Measurements from ENCODE around the gene TEDC2.

The TEDC2 gene

DNA sequence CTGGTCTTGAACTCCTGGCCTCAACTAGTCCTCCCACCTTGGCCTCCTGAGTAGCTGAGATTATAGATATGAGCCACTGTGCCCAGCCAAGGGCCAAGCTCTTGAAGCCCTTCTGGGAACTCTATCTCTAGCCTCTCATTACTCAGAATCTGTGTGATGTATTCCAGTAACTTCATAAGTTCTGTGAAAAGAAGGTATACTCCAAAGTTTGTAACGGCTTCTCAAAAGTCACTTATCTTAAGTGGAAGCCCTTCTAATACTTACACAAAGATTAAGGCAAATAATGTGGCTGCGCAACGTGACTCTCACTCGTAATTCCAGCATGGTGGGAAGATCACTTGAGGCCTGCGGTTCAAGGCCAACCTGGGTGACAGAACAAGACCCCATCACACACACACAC, 34.7 kb downstream of the TEDC2 start:
- no peaks in the 10 kb centered on the region for H3K4me1 ChIP-seq (ENCODE audit: control extremely low read depth in 1 of 4, control insufficient read depth in 4 of 4, insufficient read depth in 4 of 4, low read length in 3 of 4)
- WGBS (ENCODE audit: insufficient coverage), result no CpG with 5 or more reads among the region's 5 CpGs
- no peaks in the 10 kb centered on the region for H3K27me3 ChIP-seq (replicated peaks in 2 of 5; ENCODE audit: control insufficient read depth in 4 of 5, insufficient read depth in 5 of 5, low read length in 4 of 5)
- ChIA-PET POLR2A (no interaction called here), CTCF (no interaction called here)
- H3K27ac ChIP-seq (ENCODE audit: insufficient read depth in 1 of 2, low read depth in 1 of 2, low read length in 2 of 2, poor library complexity in 1 of 2, severe bottlenecking in 2 of 2), result no peak overlapping the region
- H3K36me3 ChIP-seq (ENCODE audit: control insufficient read depth in 4 of 4, insufficient read depth in 4 of 4, low read length in 3 of 4), result peaks cover 0 to 60% (median 28%) of the 10 kb centered on the region in 4 experiments
- no peak for DNase-seq
- no peak overlapping the region for H3K4me3 ChIP-seq (ENCODE audit: control insufficient read depth in 1 of 7, extremely low read depth in 1 of 7, insufficient read depth in 4 of 7, low read depth in 2 of 7, low read length in 6 of 7)
- H3K9me3 ChIP-seq (ENCODE audit: control extremely low read depth in 1 of 5, control insufficient read depth in 4 of 5, insufficient read depth in 2 of 5, low read depth in 1 of 5, low read length in 4 of 5), result no peaks in the 10 kb centered on the region

GRCh38 chr16:2495041-2495440, 35.1 kb downstream of the TEDC2 start:
- Histone ChIP-seq H3K4me3 (ENCODE audit: control insufficient read depth in 1 of 7, extremely low read depth in 1 of 7, insufficient read depth in 4 of 7, low read depth in 2 of 7, low read length in 6 of 7) (no peak overlapping the region), H3K36me3 (ENCODE audit: control insufficient read depth in 4 of 4, insufficient read depth in 4 of 4, low read length in 3 of 4) (peaks cover 0 to 64% (median 30%) of the 10 kb centered on the region in 4 experiments), H3K27me3 (replicated peaks in 2 of 5; ENCODE audit: control insufficient read depth in 4 of 5, insufficient read depth in 5 of 5, low read length in 4 of 5) (no peaks in the 10 kb centered on the region), H3K27ac (ENCODE audit: insufficient read depth in 1 of 2, low read depth in 1 of 2, low read length in 2 of 2, poor library complexity in 1 of 2, severe bottlenecking in 2 of 2) (no peak overlapping the region), H3K4me1 (ENCODE audit: control extremely low read depth in 1 of 4, control insufficient read depth in 4 of 4, insufficient read depth in 4 of 4, low read length in 3 of 4) (no peaks in the 10 kb centered on the region), H3K9me3 (ENCODE audit: control extremely low read depth in 1 of 5, control insufficient read depth in 4 of 5, insufficient read depth in 2 of 5, low read depth in 1 of 5, low read length in 4 of 5) (no peaks in the 10 kb centered on the region)
- POLR2A ChIA-PET, result no interaction called here
- CTCF ChIA-PET, result no interaction called here
- WGBS (ENCODE audit: insufficient coverage), result 94% methylated on average over 5 of the region's 5 CpGs
- DNase-seq, result no peak

- POLR2A ChIA-PET, result interaction anchor here (0.6 kb wide), 1 partner anchor 31 kb away, joined by 3 read pairs; no protein-coding TSS in a partner anchor
- H3K27ac ChIP-seq (ENCODE audit: insufficient read depth in 1 of 2, low read depth in 1 of 2, low read length in 2 of 2, poor library complexity in 1 of 2, severe bottlenecking in 2 of 2), result no peak overlapping the region
Measured at GRCh38 chr16:2496223-2497115, 36.6 kb downstream of the TEDC2 start.

DNA sequence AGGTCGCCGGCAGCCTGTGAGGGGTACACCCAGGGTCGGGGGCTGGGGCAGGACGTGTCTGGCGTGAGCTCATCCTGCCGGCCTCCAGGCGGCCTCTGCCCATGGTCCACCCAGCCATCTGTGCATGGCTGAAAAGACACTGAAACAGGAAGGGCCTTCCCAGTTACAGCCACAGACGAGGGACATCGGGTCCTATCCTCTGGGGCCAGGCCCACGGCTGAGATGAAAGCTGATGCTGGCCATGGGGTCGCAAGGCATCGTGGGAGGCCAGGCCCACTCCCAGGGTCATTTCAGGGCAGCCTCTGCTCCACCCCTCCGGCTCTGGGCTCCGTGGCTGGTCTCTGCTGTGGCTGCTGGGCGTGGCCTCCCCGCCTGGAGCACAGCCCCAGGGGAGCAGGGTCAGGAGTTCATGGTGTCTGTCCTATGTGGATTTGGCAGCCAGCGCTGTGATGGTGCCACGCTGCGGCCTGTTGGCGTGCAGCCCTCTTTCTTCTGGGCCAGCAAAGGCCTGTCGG, 37.3 kb downstream of the TEDC2 start:
- H3K4me1 ChIP-seq (ENCODE audit: control extremely low read depth in 1 of 4, control insufficient read depth in 4 of 4, insufficient read depth in 4 of 4, low read length in 3 of 4), result peaks cover 0 to 13% (median 9%) of the 10 kb centered on the region in 4 experiments
- POLR2A ChIA-PET, result interaction anchor here (0.6 kb wide), 1 partner anchor 31 kb away, joined by 3 read pairs; no protein-coding TSS in a partner anchor
- CTCF ChIA-PET, result interaction anchor here (0.9 to 1.3 kb wide), 2 partner anchors 9 to 15 kb away, joined by 3 to 4 read pairs; no protein-coding TSS in a partner anchor
- no peaks in the 10 kb centered on the region for H3K27me3 ChIP-seq (replicated peaks in 2 of 5; ENCODE audit: control insufficient read depth in 4 of 5, insufficient read depth in 5 of 5, low read length in 4 of 5)
- H3K9me3 ChIP-seq (ENCODE audit: control extremely low read depth in 1 of 5, control insufficient read depth in 4 of 5, insufficient read depth in 2 of 5, low read depth in 1 of 5, low read length in 4 of 5), result no peaks in the 10 kb centered on the region
- no peak overlapping the region for H3K4me3 ChIP-seq (ENCODE audit: control insufficient read depth in 1 of 7, extremely low read depth in 1 of 7, insufficient read depth in 4 of 7, low read depth in 2 of 7, low read length in 6 of 7)
- H3K27ac ChIP-seq (ENCODE audit: insufficient read depth in 1 of 2, low read depth in 1 of 2, low read length in 2 of 2, poor library complexity in 1 of 2, severe bottlenecking in 2 of 2), result no peak overlapping the region
- DNase-seq, result no peak
- H3K36me3 ChIP-seq (ENCODE audit: control insufficient read depth in 4 of 4, insufficient read depth in 4 of 4, low read length in 3 of 4), result peaks cover 0 to 62% (median 33%) of the 10 kb centered on the region in 4 experiments
- 95% methylated on average over 21 of the region's 21 CpGs for WGBS (ENCODE audit: insufficient coverage)

More at GRCh38 chr16:2496223-2497115, 36.6 kb downstream of the TEDC2 start:
- DNase-seq, result no peak
- CTCF ChIA-PET, result interaction anchor here (0.9 to 1.3 kb wide), 2 partner anchors 8 to 14 kb away, joined by 3 to 4 read pairs; no protein-coding TSS in a partner anchor
- peaks cover 0 to 61% (median 32%) of the 10 kb centered on the region in 4 experiments for H3K36me3 ChIP-seq (ENCODE audit: control insufficient read depth in 4 of 4, insufficient read depth in 4 of 4, low read length in 3 of 4)
- peaks cover 0 to 5% (median 2%) of the 10 kb centered on the region in 4 experiments for H3K4me1 ChIP-seq (ENCODE audit: control extremely low read depth in 1 of 4, control insufficient read depth in 4 of 4, insufficient read depth in 4 of 4, low read length in 3 of 4)
- 97% methylated on average over 62 of the region's 62 CpGs for WGBS (ENCODE audit: insufficient coverage)
- H3K9me3 ChIP-seq (ENCODE audit: control extremely low read depth in 1 of 5, control insufficient read depth in 4 of 5, insufficient read depth in 2 of 5, low read depth in 1 of 5, low read length in 4 of 5), result no peaks in the 10 kb centered on the region
- H3K27me3 ChIP-seq (replicated peaks in 2 of 5; ENCODE audit: control insufficient read depth in 4 of 5, insufficient read depth in 5 of 5, low read length in 4 of 5), result no peaks in the 10 kb centered on the region
- no peak overlapping the region for H3K4me3 ChIP-seq (ENCODE audit: control insufficient read depth in 1 of 7, extremely low read depth in 1 of 7, insufficient read depth in 4 of 7, low read depth in 2 of 7, low read length in 6 of 7)

- H3K27me3 ChIP-seq (replicated peaks in 2 of 5; ENCODE audit: control insufficient read depth in 4 of 5, insufficient read depth in 5 of 5, low read length in 4 of 5), result no peaks in the 10 kb centered on the region
- peaks cover 0 to 20% (median 16%) of the 10 kb centered on the region in 4 experiments for H3K4me1 ChIP-seq (ENCODE audit: control extremely low read depth in 1 of 4, control insufficient read depth in 4 of 4, insufficient read depth in 4 of 4, low read length in 3 of 4)
- CTCF ChIA-PET, result interaction anchor here (0.7 to 1.3 kb wide), 3 partner anchors 10 to 29 kb away, joined by 4 to 7 read pairs (median 4); no protein-coding TSS in a partner anchor
- no peaks in the 10 kb centered on the region for H3K9me3 ChIP-seq (ENCODE audit: control extremely low read depth in 1 of 5, control insufficient read depth in 4 of 5, insufficient read depth in 2 of 5, low read depth in 1 of 5, low read length in 4 of 5)
- H3K27ac ChIP-seq (ENCODE audit: insufficient read depth in 1 of 2, low read depth in 1 of 2, low read length in 2 of 2, poor library complexity in 1 of 2, severe bottlenecking in 2 of 2), result peak overlapping the region in 1 of 2 experiments; percentile 25
- H3K4me3 ChIP-seq (ENCODE audit: control insufficient read depth in 1 of 7, extremely low read depth in 1 of 7, insufficient read depth in 4 of 7, low read depth in 2 of 7, low read length in 6 of 7), result no peak overlapping the region
- H3K36me3 ChIP-seq (ENCODE audit: control insufficient read depth in 4 of 4, insufficient read depth in 4 of 4, low read length in 3 of 4), result peaks cover 0 to 61% (median 33%) of the 10 kb centered on the region in 4 experiments
- WGBS (ENCODE audit: insufficient coverage), result 91% methylated on average over 26 of the region's 26 CpGs
- no peak for DNase-seq
- POLR2A ChIA-PET, result no interaction called here
Measured at GRCh38 chr16:2497695-2498484, 38.0 kb downstream of the TEDC2 start.

GRCh38 chr16:2498531-2499253, 38.8 kb downstream of the TEDC2 start:
- ChIA-PET POLR2A (no interaction called here), CTCF (interaction anchor here (0.7 to 1.5 kb wide), 3 partner anchors 10 to 30 kb away, joined by 3 to 7 read pairs (median 4); no protein-coding TSS in a partner anchor)
- no peaks in the 10 kb centered on the region for H3K27me3 ChIP-seq (replicated peaks in 2 of 5; ENCODE audit: control insufficient read depth in 4 of 5, insufficient read depth in 5 of 5, low read length in 4 of 5)
- H3K36me3 ChIP-seq (ENCODE audit: control insufficient read depth in 4 of 4, insufficient read depth in 4 of 4, low read length in 3 of 4), result peaks cover 0 to 57% (median 33%) of the 10 kb centered on the region in 4 experiments
- H3K9me3 ChIP-seq (ENCODE audit: control extremely low read depth in 1 of 5, control insufficient read depth in 4 of 5, insufficient read depth in 2 of 5, low read depth in 1 of 5, low read length in 4 of 5), result no peaks in the 10 kb centered on the region
- peaks cover 0 to 22% (median 18%) of the 10 kb centered on the region in 4 experiments for H3K4me1 ChIP-seq (ENCODE audit: control extremely low read depth in 1 of 4, control insufficient read depth in 4 of 4, insufficient read depth in 4 of 4, low read length in 3 of 4)
- no peak for DNase-seq
- H3K27ac ChIP-seq (ENCODE audit: insufficient read depth in 1 of 2, low read depth in 1 of 2, low read length in 2 of 2, poor library complexity in 1 of 2, severe bottlenecking in 2 of 2), result no peak overlapping the region
- WGBS (ENCODE audit: insufficient coverage), result 86% methylated on average over 6 of the region's 15 CpGs
- H3K4me3 ChIP-seq (ENCODE audit: control insufficient read depth in 1 of 7, extremely low read depth in 1 of 7, insufficient read depth in 4 of 7, low read depth in 2 of 7, low read length in 6 of 7), result no peak overlapping the region
